A204.1 (cell line): Measurements from ENCODE around the gene SULT4A1.
"Not testable (repeated sequence)": the region's sequence is repeated elsewhere in the genome, so short reads cannot be mapped to it uniquely, and the experiment has no call there.

Experiments
- FAIRE-seq: peaks from 2 replicates; lab custom pipeline; 2012; peaks lifted over from hg19 to GRCh38; lab: Jason Lieb, UNC

The SULT4A1 gene

DNA sequence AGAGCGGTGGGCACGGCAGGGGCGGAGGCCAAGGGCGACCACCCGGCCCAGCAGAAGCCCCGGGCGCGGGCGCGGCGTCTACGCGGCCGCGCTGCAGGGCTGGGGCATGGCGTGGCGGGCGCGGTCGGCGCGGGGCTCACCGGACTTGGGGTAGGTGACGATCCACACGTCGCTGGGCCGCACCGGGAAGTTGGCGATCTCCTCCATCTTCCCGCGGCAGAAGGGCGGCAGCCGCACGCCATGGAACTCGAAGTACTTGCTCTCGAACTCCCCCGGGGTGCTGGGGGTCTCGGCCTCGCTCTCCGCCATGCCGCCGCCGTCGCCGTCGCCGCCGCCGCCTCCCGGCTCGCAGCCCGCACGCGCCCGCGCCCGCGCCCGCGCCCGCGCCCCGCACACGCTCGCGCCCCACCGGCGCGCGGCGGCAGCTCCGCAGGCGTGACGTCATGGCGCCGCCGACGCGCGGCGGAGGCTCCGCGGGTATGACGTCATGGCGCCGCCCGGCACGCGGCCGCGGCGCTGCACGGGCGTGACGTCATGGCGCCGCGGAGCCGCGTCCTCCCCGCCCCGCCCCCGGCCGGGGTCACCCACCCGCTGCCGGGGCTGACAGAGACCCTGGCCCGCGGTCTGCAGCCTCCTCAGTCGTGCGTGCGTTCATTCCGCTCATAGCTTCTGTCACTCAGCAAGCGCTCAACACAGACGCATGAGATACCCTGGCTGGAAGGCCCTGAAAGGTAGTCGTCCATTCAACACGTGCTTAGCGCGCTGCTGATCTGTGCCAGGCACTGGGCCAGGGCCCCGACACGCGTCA lies at the start of gene SULT4A1:
SULT4A1 (minus strand) TSS at position 440 of the 808 bp plus-strand sequence; CDS start at position 309, 131 bp downstream.
- FAIRE-seq = no peak

DNA sequence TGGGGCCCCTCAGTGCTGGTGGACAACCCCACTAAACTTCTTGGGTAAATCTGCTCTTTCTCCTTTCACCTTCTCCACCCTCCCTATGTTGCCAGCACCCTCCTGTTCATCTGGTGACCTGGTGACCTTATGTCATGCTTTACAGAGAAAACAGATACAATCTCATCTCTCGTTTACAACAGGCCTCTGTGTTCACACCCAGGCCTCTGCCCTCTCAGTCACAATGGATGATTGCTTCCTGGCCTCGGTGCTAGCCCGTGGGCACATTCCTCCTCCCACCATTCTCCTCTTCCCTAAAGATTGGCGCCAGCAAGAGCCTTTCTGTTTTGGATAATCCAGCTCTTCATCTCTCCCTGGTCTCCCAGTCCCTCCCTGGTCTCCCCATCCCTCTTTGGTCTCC lies 49.0 kb upstream of the SULT4A1 start:
- no peak for FAIRE-seq

- FAIRE-seq = no peak
Observed at GRCh38 chr22:43910178-43910695, 47.9 kb upstream of the SULT4A1 start.

GRCh38 chr22:43909708-43910107 lies 47.4 kb upstream of the SULT4A1 start:
- no peak for FAIRE-seq

- FAIRE-seq = no peak
Observed at GRCh38 chr22:43905681-43906080, 43.4 kb upstream of the SULT4A1 start.

GRCh38 chr22:43904412-43904811 lies 42.1 kb upstream of the SULT4A1 start:
- not testable (repeated sequence) for FAIRE-seq

DNA sequence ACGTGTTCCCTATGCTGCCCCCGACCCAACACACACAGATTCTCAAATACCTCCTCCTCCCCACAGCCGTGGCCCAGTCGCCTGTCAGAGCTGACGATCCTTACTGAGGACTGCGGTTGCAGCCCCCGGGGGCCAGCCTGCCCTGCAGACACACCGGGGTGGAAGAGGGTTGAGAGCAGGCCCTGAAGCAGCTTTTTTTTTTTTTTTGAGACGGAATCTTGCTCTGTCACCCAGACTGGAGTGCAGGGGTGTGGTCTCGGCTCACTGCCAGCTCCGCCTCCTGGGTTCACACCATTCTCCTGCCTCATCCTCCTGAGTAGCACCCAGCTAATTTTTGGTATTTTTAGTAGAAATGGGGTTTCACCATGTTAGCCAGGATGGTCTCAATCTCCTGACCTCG lies 40.7 kb upstream of the SULT4A1 start:
- not testable (repeated sequence) for FAIRE-seq

- FAIRE-seq = no peak
Observed at GRCh38 chr22:43901976-43902643, 39.8 kb upstream of the SULT4A1 start.

DNA sequence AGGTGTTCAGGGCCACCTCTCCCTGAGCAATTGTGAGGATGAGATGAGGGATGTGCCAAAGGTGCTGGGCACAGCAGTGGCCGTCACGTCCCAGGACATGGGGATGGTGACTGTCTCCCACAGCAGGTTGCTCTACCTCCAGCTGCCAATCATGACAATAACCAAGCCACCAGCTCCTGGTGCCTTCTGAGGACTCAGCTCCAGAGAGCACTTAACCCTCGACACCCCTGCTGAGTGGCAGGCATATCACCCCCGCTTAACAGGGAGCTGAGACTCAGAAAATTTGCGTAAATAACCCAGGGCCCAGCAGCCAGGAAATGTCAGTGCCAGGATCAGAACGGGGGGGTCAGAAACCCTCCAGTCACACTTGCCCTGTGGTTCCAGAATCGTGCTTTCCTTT lies 37.9 kb upstream of the SULT4A1 start:
- no peak for FAIRE-seq

DNA sequence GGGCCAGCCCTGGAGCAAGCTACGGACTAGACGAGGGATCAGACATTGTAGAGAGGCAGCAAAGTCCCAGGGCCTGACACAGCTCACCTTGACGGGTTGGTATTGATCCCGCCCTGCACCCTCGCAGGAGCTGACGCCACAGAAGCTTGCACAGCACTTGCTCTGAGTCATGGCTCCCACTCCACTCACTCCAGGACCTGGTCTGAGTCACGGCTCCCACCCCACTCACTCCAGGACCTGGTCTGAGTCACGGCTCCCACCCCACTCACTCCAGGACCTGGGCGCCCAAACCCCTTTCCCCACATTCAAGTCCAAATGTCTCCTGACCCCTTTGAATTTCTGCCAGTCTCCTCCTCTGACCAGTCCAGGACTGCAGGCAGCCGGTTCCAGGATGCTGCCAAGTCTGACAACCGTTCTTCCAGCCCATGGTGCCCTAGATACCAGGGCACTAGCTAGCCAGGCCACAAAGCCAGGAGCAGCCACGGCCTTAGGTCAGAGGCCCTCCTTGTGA lies 35.5 kb upstream of the SULT4A1 start:
- no peak for FAIRE-seq

DNA sequence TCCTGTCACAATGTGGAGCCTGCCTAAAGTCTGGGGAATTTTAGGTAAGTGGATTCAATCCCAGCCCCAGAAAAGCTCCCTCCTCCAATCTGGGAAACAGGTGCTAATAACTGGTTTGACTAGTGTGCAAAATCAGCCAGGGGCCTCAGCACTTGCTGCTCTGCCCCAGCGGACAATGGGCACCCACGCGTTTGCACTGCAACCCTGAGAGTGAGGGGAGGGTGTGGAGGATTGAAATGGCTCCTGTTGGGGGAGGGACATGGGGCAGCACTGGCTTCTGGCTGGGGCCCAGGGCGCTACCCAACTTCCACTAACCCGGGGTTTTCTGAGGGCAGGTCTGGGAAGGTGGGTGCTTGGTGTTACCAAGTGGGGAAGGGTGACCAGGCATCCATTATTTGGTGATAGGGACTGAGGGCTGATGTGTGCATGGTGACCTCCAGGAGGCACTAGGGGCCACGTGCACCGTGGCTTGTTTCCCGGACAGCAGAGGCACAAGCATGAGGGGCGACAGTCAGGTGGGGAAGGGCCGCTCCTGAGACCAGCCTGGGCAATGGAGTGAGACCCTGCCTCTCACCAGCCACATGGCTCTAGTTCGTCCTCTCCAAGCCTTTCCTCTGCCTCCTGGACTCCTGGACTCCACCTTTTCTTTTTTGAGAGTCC lies 33.8 kb upstream of the SULT4A1 start:
- no peak for FAIRE-seq

DNA sequence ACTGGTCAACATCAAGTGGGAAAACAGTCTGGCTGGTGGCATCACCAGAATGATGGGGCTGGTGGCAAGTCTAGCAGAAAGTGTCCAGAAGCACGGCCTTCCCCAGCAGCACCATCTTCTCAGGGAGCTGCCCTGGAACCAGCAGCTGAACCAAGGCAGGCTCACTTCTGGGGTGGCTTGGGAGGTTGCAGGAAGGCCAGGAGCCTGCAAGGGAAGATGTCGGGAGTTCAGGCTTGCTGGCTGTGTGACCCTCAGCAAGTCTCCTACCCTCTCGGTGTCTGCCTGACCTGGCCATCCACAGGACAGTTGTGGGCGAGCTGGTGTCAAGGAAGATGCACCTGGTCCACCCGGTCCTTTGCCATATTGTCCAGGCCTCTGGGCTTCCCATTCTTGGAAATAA lies 31.8 kb upstream of the SULT4A1 start:
- no peak for FAIRE-seq

GRCh38 chr22:43893266-43893665 lies 31.0 kb upstream of the SULT4A1 start:
- FAIRE-seq = no peak

DNA sequence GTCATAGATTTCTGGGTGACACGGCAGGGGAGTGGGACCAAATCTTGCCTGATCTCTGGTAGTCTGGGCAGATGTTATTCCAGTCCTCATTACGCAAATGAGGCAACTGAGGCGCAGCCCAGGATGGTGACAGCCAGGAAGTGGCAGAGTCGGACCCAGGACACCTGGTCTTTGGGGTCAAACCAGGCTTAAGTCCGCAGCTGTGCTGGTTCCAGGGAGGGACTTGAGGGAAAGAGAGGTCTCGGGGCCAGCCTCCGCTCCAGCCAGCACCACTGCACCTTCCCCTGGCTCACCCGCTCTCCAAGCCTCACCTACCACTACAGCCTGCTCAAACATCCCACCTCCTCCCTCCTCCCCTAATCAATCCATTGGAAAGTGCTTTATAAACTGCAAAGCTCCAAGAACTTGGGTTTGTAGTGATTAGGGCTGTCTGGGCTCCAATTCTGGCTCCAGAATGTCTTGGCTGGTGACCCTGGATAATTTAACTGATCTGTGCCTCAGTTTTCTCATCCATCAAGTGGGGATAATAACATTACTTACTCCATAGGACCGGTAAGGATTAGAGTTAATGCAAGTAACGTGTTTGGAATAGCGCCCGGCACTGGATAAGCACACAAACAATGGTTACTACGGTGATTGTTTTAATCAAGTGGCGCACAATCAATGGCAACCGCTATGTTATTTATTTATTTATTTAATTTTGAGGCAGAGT lies 30.0 kb upstream of the SULT4A1 start:
- no peak for FAIRE-seq

GRCh38 chr22:43891360-43892182 lies 29.3 kb upstream of the SULT4A1 start, which contains the start of gene PNPLA5:
TSS of gene PNPLA5 (minus strand) at chr22:43892013. CDS start at chr22:43891880, 133 bp downstream.
- no peak for FAIRE-seq

DNA sequence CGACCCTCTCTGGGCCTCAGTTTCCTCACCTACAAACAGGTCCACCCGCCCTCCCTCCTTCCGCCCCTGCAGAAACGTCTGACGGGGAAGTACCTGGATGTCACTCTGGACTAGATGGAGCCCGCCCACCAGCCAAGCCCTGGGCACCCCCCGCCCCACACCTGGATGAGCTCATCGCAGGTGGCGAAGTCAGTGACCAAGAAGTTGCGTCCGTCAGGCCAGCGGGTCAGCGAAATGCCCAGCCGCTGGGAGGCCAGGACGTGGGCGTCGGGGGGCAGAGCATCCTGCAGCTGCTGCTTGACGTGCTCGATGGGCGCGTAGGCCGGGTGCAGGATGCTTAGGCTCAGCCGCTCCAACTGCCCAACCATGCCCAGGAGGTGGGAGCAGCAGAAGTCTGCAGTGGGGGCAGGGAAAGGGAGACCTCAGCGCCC lies 28.6 kb upstream of the SULT4A1 start:
- no peak for FAIRE-seq

- FAIRE-seq = no peak
Observed at GRCh38 chr22:43889860-43890253, 27.5 kb upstream of the SULT4A1 start.

GRCh38 chr22:43889201-43889859 lies 27.0 kb upstream of the SULT4A1 start:
- FAIRE-seq = no peak

GRCh38 chr22:43888740-43889139 lies 26.4 kb upstream of the SULT4A1 start:
- no peak for FAIRE-seq

DNA sequence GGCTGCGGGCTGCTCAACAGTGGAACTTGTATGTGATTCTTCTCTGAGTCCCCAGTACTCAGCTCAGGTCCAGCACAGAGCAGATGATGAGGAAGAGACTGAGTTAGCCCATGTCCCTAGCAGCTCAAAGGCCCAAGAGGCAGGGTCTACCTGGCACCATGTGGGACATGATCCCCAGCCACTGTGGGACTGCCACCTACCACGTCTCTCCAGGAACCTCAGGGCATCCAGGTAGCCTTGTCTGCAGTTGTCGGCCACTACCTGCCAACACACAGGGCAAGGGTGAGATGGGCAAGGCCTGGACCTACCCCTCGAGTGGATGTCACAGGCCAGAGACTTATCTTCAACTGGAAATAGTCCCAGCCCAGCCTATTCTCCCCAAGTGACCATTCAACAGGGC lies 25.1 kb upstream of the SULT4A1 start:
- FAIRE-seq = no peak
